Measurements from ENCODE around the gene SBF2. TPM values are rescaled to one million over a fixed set of nuclear protein-coding genes. Genes with fewer than 3 reads are reported as not detected.

Gene SBF2
- total and polyA plus RNA-seq, 2 of the 13 experiments (the other 11 are each of a cell fraction or from before 2014, with no cell fraction given): 24.0 to 45.8 TPM

DNA sequence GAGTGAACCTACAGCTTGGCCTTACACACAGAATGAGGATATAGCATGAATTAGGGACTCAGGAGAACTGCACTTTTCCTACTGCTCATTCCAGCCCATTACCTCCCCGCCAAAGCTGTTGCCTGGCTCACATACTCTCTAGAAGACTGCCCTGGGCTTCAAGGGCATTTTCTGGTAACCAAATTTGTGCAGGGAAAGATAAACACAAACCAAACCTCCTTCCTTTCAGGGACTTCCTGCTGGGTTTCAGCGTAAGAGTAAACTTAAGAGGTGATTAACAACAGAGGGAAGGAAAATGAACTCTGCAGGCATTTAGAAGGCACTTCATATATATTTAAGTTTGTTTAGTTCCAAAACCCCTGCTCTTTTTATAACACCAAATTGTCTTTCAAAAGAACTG, 435.2 kb downstream of the SBF2 start (continued):
- no peak for TF ChIP-seq ZNF142 (CRISPR knock-in tag; IDR thresholded peaks at IDR 0.05)
- no peak for TF ChIP-seq ZBTB42 (CRISPR knock-in tag; IDR thresholded peaks at IDR 0.05)
- no peak for TF ChIP-seq GABPA (IDR thresholded peaks at IDR 0.05; ENCODE audit: low read depth, low read length)
- TF ChIP-seq GABPA (CRISPR knock-in tag; IDR thresholded peaks at IDR 0.05; ENCODE audit: low read depth): 0 out of 2 replicates have a peak, but pooled peaks have one; percentile 25
- peak; percentile 36; the same call in 1 of the 2 replicates for TF ChIP-seq SOX5 (CRISPR knock-in tag; IDR thresholded peaks at IDR 0.05; ENCODE audit: borderline replicate concordance)
- TF ChIP-seq ETV5 (CRISPR knock-in tag; IDR thresholded peaks at IDR 0.05; ENCODE audit: borderline replicate concordance): peak; percentile 53; the same call in 1 of the 2 replicates
- no peak for TF ChIP-seq ZSCAN22 (CRISPR knock-in tag; IDR thresholded peaks at IDR 0.05)
- TF ChIP-seq HMG20A (CRISPR knock-in tag; IDR thresholded peaks at IDR 0.05; ENCODE audit: borderline replicate concordance): peak; percentile 20; the same call in 1 of the 2 replicates
- TF ChIP-seq ZNF260 (CRISPR knock-in tag; IDR thresholded peaks at IDR 0.05; ENCODE audit: borderline replicate concordance, low read depth): no peak
- peak; percentile 16; the same call in 1 of the 2 replicates for TF ChIP-seq SAP130 (CRISPR knock-in tag; IDR thresholded peaks at IDR 0.05; ENCODE audit: low read depth)
- TF ChIP-seq, protein P1, sequence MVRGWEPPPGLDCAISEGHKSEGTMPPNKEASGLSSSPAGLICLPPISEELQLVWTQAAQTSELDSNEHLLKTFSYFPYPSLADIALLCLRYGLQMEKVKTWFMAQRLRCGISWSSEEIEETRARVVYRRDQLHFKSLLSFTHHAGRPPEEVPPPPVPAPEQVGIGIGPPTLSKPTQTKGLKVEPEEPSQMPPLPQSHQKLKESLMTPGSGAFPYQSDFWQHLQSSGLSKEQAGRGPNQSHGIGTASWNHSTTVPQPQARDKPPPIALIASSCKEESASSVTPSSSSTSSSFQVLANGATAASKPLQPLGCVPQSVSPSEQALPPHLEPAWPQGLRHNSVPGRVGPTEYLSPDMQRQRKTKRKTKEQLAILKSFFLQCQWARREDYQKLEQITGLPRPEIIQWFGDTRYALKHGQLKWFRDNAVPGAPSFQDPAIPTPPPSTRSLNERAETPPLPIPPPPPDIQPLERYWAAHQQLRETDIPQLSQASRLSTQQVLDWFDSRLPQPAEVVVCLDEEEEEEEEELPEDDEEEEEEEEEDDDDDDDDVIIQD (CRISPR knock-in tag; IDR thresholded peaks at IDR 0.05; ENCODE audit: low read depth): peak; percentile 67; the same call in 1 of the 2 replicates
- TF ChIP-seq ZFP90 (CRISPR knock-in tag; IDR thresholded peaks at IDR 0.05; ENCODE audit: borderline replicate concordance): no peak
- TF ChIP-seq ZNF816 (CRISPR knock-in tag; IDR thresholded peaks at IDR 0.05; ENCODE audit: borderline replicate concordance): 0 out of 2 replicates have a peak, but pooled peaks have one; percentile 26
- TF ChIP-seq IRF2 (CRISPR knock-in tag; IDR thresholded peaks at IDR 0.05): 0 out of 2 replicates have a peak, but pooled peaks have one; percentile 20
- TF ChIP-seq, protein P2, sequence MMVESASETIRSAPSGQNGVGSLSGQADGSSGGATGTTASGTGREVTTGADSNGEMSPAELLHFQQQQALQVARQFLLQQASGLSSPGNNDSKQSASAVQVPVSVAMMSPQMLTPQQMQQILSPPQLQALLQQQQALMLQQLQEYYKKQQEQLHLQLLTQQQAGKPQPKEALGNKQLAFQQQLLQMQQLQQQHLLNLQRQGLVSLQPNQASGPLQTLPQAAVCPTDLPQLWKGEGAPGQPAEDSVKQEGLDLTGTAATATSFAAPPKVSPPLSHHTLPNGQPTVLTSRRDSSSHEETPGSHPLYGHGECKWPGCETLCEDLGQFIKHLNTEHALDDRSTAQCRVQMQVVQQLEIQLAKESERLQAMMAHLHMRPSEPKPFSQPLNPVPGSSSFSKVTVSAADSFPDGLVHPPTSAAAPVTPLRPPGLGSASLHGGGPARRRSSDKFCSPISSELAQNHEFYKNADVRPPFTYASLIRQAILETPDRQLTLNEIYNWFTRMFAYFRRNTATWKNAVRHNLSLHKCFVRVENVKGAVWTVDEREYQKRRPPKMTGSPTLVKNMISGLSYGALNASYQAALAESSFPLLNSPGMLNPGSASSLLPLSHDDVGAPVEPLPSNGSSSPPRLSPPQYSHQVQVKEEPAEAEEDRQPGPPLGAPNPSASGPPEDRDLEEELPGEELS (CRISPR knock-in tag; IDR thresholded peaks at IDR 0.05): 0 out of 2 replicates have a peak, but pooled peaks have one; percentile 22
- no peak for TF ChIP-seq PAF1 (CRISPR knock-in tag; IDR thresholded peaks at IDR 0.05)
- peak; percentile 11; the same call in 1 of the 2 replicates for TF ChIP-seq SALL1 (CRISPR knock-in tag; IDR thresholded peaks at IDR 0.05)
